ENCODE data around the gene OTOA. TPM values are rescaled to one million over a fixed set of nuclear protein-coding genes. Genes with fewer than 3 reads are reported as not detected.

OTOA gene
- total and polyA plus RNA-seq, 8 donors: 0.44 to 0.55 TPM; not detected in 6

DNA sequence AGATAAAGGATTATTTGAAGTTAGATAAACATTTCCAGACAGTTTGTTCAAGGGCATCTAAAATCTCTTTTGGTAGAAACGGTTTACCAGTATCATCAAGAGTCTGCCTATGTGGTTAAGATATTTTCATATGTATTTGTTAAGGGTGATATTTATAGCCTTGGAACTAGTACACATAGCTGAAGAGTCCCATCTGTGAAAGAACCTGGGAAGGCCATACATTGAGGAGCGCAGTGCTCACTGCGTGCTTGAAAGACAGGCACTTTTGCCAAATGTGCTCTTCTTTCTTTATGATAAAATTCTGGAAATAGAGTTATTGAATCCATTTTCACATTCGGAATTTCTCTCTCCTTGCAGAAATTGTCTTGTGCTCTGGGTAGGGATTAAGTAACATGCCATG, 19.1 kb upstream of the OTOA start:
- Histone ChIP-seq H3K4me1 (peaks cover 10 to 81% (median 37%) of the 10 kb centered on the region in 4 donors), H3K4me3 (peak overlapping the region in 1 of 4 donors; percentile 28), H3K36me3 (peaks cover 3 to 10% (median 6%) of the 10 kb centered on the region in 4 donors), H3K27ac (peak overlapping the region in 3 of 5 donors; percentile 65 to 74 (median 66)), H3K9me3 (no peaks in the 10 kb centered on the region), H3K27me3 (no peaks in the 10 kb centered on the region)
- WGBS, 5 donors: 76 to 88% (median 82%) methylated on average over 4 of the region's 4 CpGs
- TF ChIP-seq EP300 (IDR thresholded peaks at IDR 0.05) (no peak), POLR2A (IDR thresholded peaks at IDR 0.05) (no peak), CTCF (IDR thresholded peaks at IDR 0.05) (no peak), POLR2AphosphoS5 (IDR thresholded peaks at IDR 0.05) (no peak)
- no peak for DNase-seq
- intact Hi-C loops (cut with DNase I; ENCODE audit: low total_unique reads): no loop called here

GRCh38 chr16:21645261-21645721, 18.5 kb upstream of the OTOA start:
- intact Hi-C loops (cut with DNase I; ENCODE audit: low total_unique reads): no loop called here
- Histone ChIP-seq H3K4me1 (peaks cover 10 to 84% (median 37%) of the 10 kb centered on the region in 4 donors), H3K27me3 (no peaks in the 10 kb centered on the region), H3K27ac (peak overlapping the region in 4 of 5 donors; percentile 31 to 74 (median 66)), H3K36me3 (peaks cover 3 to 10% (median 6%) of the 10 kb centered on the region in 4 donors), H3K4me3 (peak overlapping the region; percentile 14 to 28 (median 23)), H3K9me3 (no peaks in the 10 kb centered on the region)
- 76 to 86% (median 85%) methylated on average over 9 of the region's 9 CpGs for WGBS, 5 donors
- TF ChIP-seq EP300 (IDR thresholded peaks at IDR 0.05): no peak
- no peak for TF ChIP-seq POLR2A (IDR thresholded peaks at IDR 0.05)
- TF ChIP-seq POLR2AphosphoS5 (IDR thresholded peaks at IDR 0.05): no peak
- no peak for TF ChIP-seq CTCF (IDR thresholded peaks at IDR 0.05)
- peak in 1 of 2 donors; percentile 59 for DNase-seq

GRCh38 chr16:21646091-21646490, 17.7 kb upstream of the OTOA start:
- WGBS, 5 donors: 36 to 58% (median 44%) methylated on average over 5 of the region's 5 CpGs
- H3K36me3 ChIP-seq: peaks cover 3 to 10% (median 6%) of the 10 kb centered on the region in 4 donors
- H3K4me1 ChIP-seq: peaks cover 10 to 81% (median 35%) of the 10 kb centered on the region in 4 donors
- H3K9me3 ChIP-seq: no peaks in the 10 kb centered on the region
- no peak overlapping the region for H3K4me3 ChIP-seq
- DNase-seq: no peak
- peak overlapping the region in 4 of 5 donors; percentile 25 to 74 (median 66) for H3K27ac ChIP-seq
- no peak for TF ChIP-seq EP300 (IDR thresholded peaks at IDR 0.05)
- TF ChIP-seq POLR2A (IDR thresholded peaks at IDR 0.05): no peak
- TF ChIP-seq CTCF (IDR thresholded peaks at IDR 0.05): no peak
- no peak for TF ChIP-seq POLR2AphosphoS5 (IDR thresholded peaks at IDR 0.05)
- intact Hi-C loops (cut with DNase I; ENCODE audit: low total_unique reads): no loop called here
- H3K27me3 ChIP-seq: no peaks in the 10 kb centered on the region

DNA sequence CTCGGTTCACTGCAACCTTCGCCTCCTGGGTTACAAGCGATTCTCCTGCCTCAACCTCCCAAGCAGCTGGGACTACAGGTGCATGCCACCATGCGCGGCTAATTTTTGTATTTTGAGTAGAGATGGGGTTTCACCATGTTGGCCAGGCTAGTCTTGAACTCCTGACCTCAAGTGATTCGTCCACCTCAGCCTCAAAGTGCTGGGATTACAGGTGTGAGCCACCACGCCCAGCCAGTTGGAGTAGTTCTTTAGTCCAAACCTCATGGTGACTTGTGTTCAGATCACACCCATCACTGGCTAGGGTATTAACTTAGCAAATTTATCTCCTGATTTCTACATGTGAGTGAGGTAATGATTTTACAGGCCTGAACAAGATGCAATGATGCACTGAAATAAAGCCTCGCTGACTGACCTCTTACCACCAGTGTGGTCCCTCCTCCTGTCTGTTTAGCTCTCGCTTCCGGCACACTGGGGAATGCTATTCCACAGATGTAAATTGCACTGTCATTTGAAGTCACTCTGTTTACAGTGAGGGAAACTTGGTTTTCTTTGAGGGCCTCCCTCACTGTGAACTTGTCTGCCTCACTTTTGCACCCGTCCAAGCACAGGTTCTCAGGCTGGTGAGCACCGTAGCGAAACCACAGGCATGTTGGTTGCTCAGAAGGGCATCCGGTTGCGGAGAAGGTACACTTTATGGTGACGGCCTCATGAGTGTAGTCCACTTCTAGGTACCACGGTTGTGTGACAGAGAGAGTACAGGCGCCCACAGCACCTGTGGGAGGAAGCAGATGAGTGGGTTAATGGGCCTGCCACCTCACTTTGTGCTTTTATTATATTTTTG, 16.8 kb upstream of the OTOA start:
- Histone ChIP-seq H3K4me1 (peaks cover 10 to 73% (median 31%) of the 10 kb centered on the region in 4 donors), H3K27ac (peak overlapping the region in 4 of 5 donors; percentile 25 to 74 (median 66)), H3K36me3 (peaks cover 3 to 10% (median 6%) of the 10 kb centered on the region in 4 donors), H3K4me3 (no peak overlapping the region), H3K27me3 (no peaks in the 10 kb centered on the region), H3K9me3 (no peaks in the 10 kb centered on the region)
- intact Hi-C loops (cut with DNase I; ENCODE audit: low total_unique reads): no loop called here
- DNase-seq: peak; percentile 35 to 46
- 85 to 89% (median 85%) methylated on average over 18 of the region's 18 CpGs for WGBS, 5 donors
- TF ChIP-seq CTCF (IDR thresholded peaks at IDR 0.05): no peak
- TF ChIP-seq EP300 (IDR thresholded peaks at IDR 0.05): no peak
- no peak for TF ChIP-seq POLR2A (IDR thresholded peaks at IDR 0.05)
- no peak for TF ChIP-seq POLR2AphosphoS5 (IDR thresholded peaks at IDR 0.05)

All from stomach (tissue), 9 donors.